Body of pancreas (tissue), 4 donors: Measurements from ENCODE around the gene KCNMB1. TPM values are rescaled to one million over a fixed set of nuclear protein-coding genes. Genes with fewer than 3 reads are reported as not detected.

Source experiments
- ATAC-seq: fragments of 150-250 bp; one replicate; pipeline ENCODE4 v1.9.1; 2016
- DNase-seq, 4 donors: peaks; one replicate each; pipeline ENCODE4 v3.0.0-alpha.2; 2019
- H3K27ac ChIP-seq, 4 donors: fragments of 200-600 bp; sonication (generic); 1 replicate in 3 of 4; 2 replicates in 1 of 4; pipeline versions ENCODE4 v1.5.1 to v1.6.1; 2016 to 2019; ENCODE audit warnings: mild to moderate bottlenecking in 1 of 4, mixed read lengths in 1 of 4, moderate library complexity in 1 of 4
- H3K27me3 ChIP-seq, 2 donors: fragments of 200-600 bp; sonication (generic); one replicate each; pipeline ENCODE4 v1.6.0; 2016; ENCODE audit warnings: mild to moderate bottlenecking in 1 of 2
- H3K36me3 ChIP-seq, 2 donors: fragments of 200-600 bp; sonication (generic); replicated peaks in 1 of 2; 2 replicates each; pipeline ENCODE4 v1.5.1; 2016; ENCODE audit warnings: low read depth in 2 of 2; ENCODE audit not compliant: insufficient read depth in 1 of 2
- H3K4me1 ChIP-seq: fragments of 200-600 bp; sonication (generic); one replicate; pipeline ENCODE4 v1.6.0; 2016
- H3K4me3 ChIP-seq, 2 donors: fragments of 200-600 bp; sonication (generic); 1 replicate in 1 of 2; 2 replicates in 1 of 2; pipeline ENCODE4 v1.5.1; 2016 to 2019
- H3K9me3 ChIP-seq, 3 donors: fragments of 200-600 bp; sonication (generic); 1 replicate in 2 of 3; 2 replicates in 1 of 3; pipeline ENCODE4 v1.5.1; 2016
- CTCF ChIP-seq, 7 experiments: fragments of 450-650 bp in 4 of 7; fragments of 200-600 bp in 3 of 7; sonication (generic) in 3 of 7; IDR thresholded peaks; one replicate each; pipeline ENCODE4 v1.5.1; 2016 to 2019; ENCODE audit warnings: antibody characterized with exemption in 7 of 7
- POLR2A ChIP-seq, 3 donors: fragments of 450-650 bp; IDR thresholded peaks; one replicate each; pipeline ENCODE4 v1.6.1; 2016; ENCODE audit warnings: antibody characterized with exemption in 3 of 3, mild to moderate bottlenecking in 2 of 3
- WGBS, 2 donors: methylation state at CpG; one replicate each; pipeline ENCODE4 v1.1.5; 2017; 5-methylcytosine and 5-hydroxymethylcytosine counted together
- intact Hi-C: fragments of 100-400 bp; cut with DNase I; formaldehyde crosslinking; loops from one replicate; pipeline ENCODE4 v1.15.1; 2023
- total RNA-seq, 2 donors: library from RNA; depleted of rRNA; stranded (reverse); fragments of >200 nt; gene quantifications; one replicate each; pipeline ENCODE4 v1.1.0, GENCODE V29; 2016

Gene KCNMB1
- total RNA-seq, 2 donors from 2014 or later, result 0.99 TPM; not detected in 1

DNA sequence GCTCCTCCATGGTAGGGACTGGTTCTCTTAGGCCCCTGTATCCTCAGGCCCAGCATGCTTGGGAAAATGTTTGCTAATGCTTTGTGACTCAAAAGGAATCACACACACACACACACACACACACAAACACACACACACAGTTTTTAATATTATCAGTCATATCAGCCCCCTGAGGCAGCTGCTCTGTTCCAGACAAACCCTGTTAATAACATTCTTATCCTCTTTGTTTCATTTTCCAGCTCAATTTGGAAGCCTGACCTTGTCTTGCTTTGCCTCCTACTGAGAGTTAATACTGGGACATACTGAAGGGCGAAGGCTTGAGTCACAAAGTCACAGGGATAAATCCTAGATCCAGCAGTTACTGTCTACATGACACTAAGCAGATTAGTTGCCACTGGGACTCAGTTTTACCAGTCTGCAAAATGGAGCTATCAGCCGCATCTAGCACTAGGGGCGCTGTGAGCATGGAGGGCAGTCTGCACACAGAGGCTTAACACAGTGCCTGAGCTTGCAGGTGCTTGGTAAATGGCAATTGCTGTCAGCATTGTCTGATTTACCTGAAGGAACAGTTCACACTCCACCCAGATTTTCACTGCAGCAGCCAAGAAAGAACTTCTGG lies 37.1 kb upstream of the KCNMB1 start:
- DNase-seq (no peak), ATAC-seq (no peak)
- H3K27ac ChIP-seq, result no peak overlapping the region
- WGBS, 2 donors, result 86 to 88% methylated on average over 3 of the region's 3 CpGs
- H3K36me3 ChIP-seq, result no peaks in the 10 kb centered on the region
- H3K9me3 ChIP-seq, result no peaks in the 10 kb centered on the region
- H3K27me3 ChIP-seq, result no peaks in the 10 kb centered on the region
- H3K4me1 ChIP-seq, result no peaks in the 10 kb centered on the region
- TF ChIP-seq POLR2A (IDR thresholded peaks at IDR 0.05), result no peak
- no peak for TF ChIP-seq CTCF (IDR thresholded peaks at IDR 0.05)
- intact Hi-C loops, result loop anchor here (10.0 kb wide), 1 partner anchor 161 kb away; no protein-coding TSS in a partner anchor
- no peak overlapping the region for H3K4me3 ChIP-seq

DNA sequence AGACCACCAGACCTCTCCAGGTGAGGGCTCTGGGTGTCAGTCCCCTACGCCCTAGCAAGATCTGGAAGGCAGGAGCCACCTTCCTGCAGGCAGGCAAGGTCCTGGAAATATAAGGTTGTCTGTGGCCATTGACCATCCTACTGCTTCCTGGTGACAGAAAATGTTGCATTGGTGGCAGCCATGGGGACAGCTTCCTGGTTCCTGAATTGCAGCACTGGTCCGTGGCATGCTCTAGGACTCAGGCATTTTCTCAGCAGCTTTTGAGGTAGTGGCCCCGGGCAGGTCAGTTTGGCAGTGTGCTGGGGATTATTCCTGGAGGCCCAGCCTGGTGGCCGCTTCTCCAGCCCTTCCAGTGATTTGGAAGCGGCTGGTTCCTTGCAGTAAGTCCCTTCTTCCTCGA lies 36.6 kb upstream of the KCNMB1 start:
- ATAC-seq, result no peak
- no peak for DNase-seq

GRCh38 chr5:170424629-170425028 lies 35.5 kb upstream of the KCNMB1 start:
- peaks cover 4% of the 10 kb centered on the region for H3K4me1 ChIP-seq
- H3K4me3 ChIP-seq, result no peak overlapping the region
- no peak for ATAC-seq
- no peaks in the 10 kb centered on the region for H3K36me3 ChIP-seq
- WGBS, 2 donors, result 56 to 73% methylated on average over 4 of the region's 4 CpGs
- no peaks in the 10 kb centered on the region for H3K9me3 ChIP-seq
- DNase-seq, result no peak
- intact Hi-C loops, result loop anchor here (10.0 kb wide), 1 partner anchor 160 kb away; no protein-coding TSS in a partner anchor
- no peaks in the 10 kb centered on the region for H3K27me3 ChIP-seq
- no peak overlapping the region for H3K27ac ChIP-seq
- no peak for TF ChIP-seq POLR2A (IDR thresholded peaks at IDR 0.05)
- no peak for TF ChIP-seq CTCF (IDR thresholded peaks at IDR 0.05)

More for the DNA sequence above, 36.6 kb upstream of the KCNMB1 start:
- intact Hi-C loops, result loop anchor here (10.0 kb wide), 1 partner anchor 161 kb away; no protein-coding TSS in a partner anchor
- Histone ChIP-seq H3K27ac (no peak overlapping the region), H3K4me3 (no peak overlapping the region), H3K27me3 (no peaks in the 10 kb centered on the region), H3K4me1 (peaks cover under 1% of the 10 kb centered on the region), H3K9me3 (no peaks in the 10 kb centered on the region), H3K36me3 (no peaks in the 10 kb centered on the region)
- TF ChIP-seq CTCF (IDR thresholded peaks at IDR 0.05) (no peak), POLR2A (IDR thresholded peaks at IDR 0.05) (no peak)
- 69 to 77% methylated on average over 2 to 6 of the region's 6 CpGs for WGBS, 2 donors

- H3K4me3 ChIP-seq, result no peak overlapping the region
- no peaks in the 10 kb centered on the region for H3K9me3 ChIP-seq
- no peaks in the 10 kb centered on the region for H3K36me3 ChIP-seq
- no peak for ATAC-seq
- intact Hi-C loops, result loop anchor here (10.0 kb wide), 1 partner anchor 159 kb away; no protein-coding TSS in a partner anchor
- H3K4me1 ChIP-seq, result peaks cover 4% of the 10 kb centered on the region
- 63 to 68% methylated on average over 7 of the region's 7 CpGs for WGBS, 2 donors
- H3K27me3 ChIP-seq, result no peaks in the 10 kb centered on the region
- no peak for DNase-seq
- H3K27ac ChIP-seq, result no peak overlapping the region
- TF ChIP-seq CTCF (IDR thresholded peaks at IDR 0.05) (no peak), POLR2A (IDR thresholded peaks at IDR 0.05) (no peak)
Measured at GRCh38 chr5:170423692-170424091, 34.5 kb upstream of the KCNMB1 start.

DNA sequence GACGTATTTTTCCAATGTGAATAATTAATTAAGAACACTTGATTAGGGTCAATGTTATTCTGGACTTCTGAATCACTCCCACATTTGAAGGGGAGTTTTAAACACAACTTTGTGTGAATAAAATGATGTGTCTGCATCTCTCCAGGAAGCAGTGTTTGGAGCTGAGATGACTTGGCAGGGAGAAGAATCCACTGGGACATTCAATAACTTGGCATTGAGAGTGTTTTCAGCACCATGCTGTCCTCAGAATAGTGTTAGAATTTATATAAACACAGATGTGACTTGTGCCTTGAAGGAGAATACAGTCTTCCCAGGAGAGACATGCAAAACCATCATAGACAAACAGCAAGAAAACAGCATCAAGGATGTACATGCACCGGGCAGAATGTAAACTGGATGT lies 32.7 kb upstream of the KCNMB1 start:
- intact Hi-C loops, result loop anchor here (10.0 kb wide), 1 partner anchor 157 kb away; no protein-coding TSS in a partner anchor
- H3K36me3 ChIP-seq, result no peaks in the 10 kb centered on the region
- ATAC-seq (no peak), DNase-seq (no peak)
- no peaks in the 10 kb centered on the region for H3K9me3 ChIP-seq
- H3K4me1 ChIP-seq, result peaks cover 4% of the 10 kb centered on the region
- H3K27ac ChIP-seq, result no peak overlapping the region
- no peak overlapping the region for H3K4me3 ChIP-seq
- H3K27me3 ChIP-seq, result no peaks in the 10 kb centered on the region
- TF ChIP-seq POLR2A (IDR thresholded peaks at IDR 0.05) (no peak), CTCF (IDR thresholded peaks at IDR 0.05) (no peak)
- WGBS, 2 donors, result 34 to 55% methylated on average over 2 of the region's 2 CpGs
